Measurements from ENCODE around the gene SEMA6D.

DNA sequence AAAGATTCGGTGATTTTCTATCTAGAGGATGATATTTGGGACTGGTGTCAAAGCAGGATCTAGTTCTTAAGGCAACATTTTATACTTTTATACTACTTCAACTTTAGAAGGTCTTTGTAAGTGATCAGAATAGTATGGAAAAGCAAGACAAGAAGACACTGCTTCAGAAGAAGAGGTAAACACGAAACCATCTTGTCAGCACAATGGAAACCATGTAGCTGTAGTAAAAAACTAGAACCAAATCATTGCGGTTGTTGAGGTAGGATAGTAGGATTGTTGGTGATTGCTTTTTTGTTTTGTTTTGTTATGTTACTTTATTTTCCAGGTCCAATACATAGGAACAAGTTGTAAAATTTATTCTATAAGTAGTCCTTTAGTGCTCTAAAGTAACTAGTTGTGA lies 40.0 kb downstream of the SEMA6D start:
- TF ChIP-seq, protein P1, sequence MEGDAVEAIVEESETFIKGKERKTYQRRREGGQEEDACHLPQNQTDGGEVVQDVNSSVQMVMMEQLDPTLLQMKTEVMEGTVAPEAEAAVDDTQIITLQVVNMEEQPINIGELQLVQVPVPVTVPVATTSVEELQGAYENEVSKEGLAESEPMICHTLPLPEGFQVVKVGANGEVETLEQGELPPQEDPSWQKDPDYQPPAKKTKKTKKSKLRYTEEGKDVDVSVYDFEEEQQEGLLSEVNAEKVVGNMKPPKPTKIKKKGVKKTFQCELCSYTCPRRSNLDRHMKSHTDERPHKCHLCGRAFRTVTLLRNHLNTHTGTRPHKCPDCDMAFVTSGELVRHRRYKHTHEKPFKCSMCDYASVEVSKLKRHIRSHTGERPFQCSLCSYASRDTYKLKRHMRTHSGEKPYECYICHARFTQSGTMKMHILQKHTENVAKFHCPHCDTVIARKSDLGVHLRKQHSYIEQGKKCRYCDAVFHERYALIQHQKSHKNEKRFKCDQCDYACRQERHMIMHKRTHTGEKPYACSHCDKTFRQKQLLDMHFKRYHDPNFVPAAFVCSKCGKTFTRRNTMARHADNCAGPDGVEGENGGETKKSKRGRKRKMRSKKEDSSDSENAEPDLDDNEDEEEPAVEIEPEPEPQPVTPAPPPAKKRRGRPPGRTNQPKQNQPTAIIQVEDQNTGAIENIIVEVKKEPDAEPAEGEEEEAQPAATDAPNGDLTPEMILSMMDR (IDR thresholded peaks at IDR 0.05; ENCODE audit: low read depth, low read length, poor library complexity, severe bottlenecking), result no peak
- no peak for TF ChIP-seq EZH2phosphoT487 (IDR thresholded peaks at IDR 0.05; ENCODE audit: borderline replicate concordance, low read length)
